Measurements from ENCODE around the gene UNC45A. TPM values are rescaled to one million over a fixed set of nuclear protein-coding genes. Genes with fewer than 3 reads are reported as not detected.

The UNC45A gene
- polyA plus RNA-seq, 4 donors: 44.9 to 75.4 (median 63.6) TPM

- no peak for DNase-seq (ENCODE audit: low read depth in 4 of 4, low spot score in 3 of 4)
Measured at GRCh38 chr15:90942354-90943120, 7.5 kb downstream of the UNC45A start.

- no peak for DNase-seq (ENCODE audit: low read depth in 4 of 4, low spot score in 3 of 4)
Measured at GRCh38 chr15:90945091-90945490, 10.0 kb downstream of the UNC45A start.

- no peak for DNase-seq (ENCODE audit: low read depth in 4 of 4, low spot score in 3 of 4)
Measured at GRCh38 chr15:90946538-90946937, 11.5 kb downstream of the UNC45A start.

GRCh38 chr15:90946941-90947576, 12.0 kb downstream of the UNC45A start:
- DNase-seq (ENCODE audit: low read depth in 4 of 4, low spot score in 3 of 4): no peak

GRCh38 chr15:90947577-90948357, 12.7 kb downstream of the UNC45A start:
- DNase-seq (ENCODE audit: low read depth in 4 of 4, low spot score in 3 of 4): no peak

GRCh38 chr15:90948506-90948905, 13.4 kb downstream of the UNC45A start:
- DNase-seq (ENCODE audit: low read depth in 4 of 4, low spot score in 3 of 4): no peak

GRCh38 chr15:90949979-90950675, 15.0 kb downstream of the UNC45A start:
- DNase-seq (ENCODE audit: low read depth in 4 of 4, low spot score in 3 of 4): no peak

GRCh38 chr15:90950676-90951075, 15.6 kb downstream of the UNC45A start:
- no peak for DNase-seq (ENCODE audit: low read depth in 4 of 4, low spot score in 3 of 4)

- DNase-seq (ENCODE audit: low read depth in 4 of 4, low spot score in 3 of 4): no peak
Measured at GRCh38 chr15:90952901-90953677, 18.0 kb downstream of the UNC45A start.

GRCh38 chr15:90953947-90954711, 19.0 kb downstream of the UNC45A start:
- DNase-seq (ENCODE audit: low read depth in 4 of 4, low spot score in 3 of 4): no peak

- peak; percentile 75 to 88 (median 80) for DNase-seq (ENCODE audit: low read depth in 4 of 4, low spot score in 3 of 4)
Measured at GRCh38 chr15:90954712-90955623, 19.9 kb downstream of the UNC45A start, which contains the start of gene RCCD1. Gene RCCD1, plus strand, starts transcription at chr15:90954884. Its CDS starts 1,851 bp downstream, at chr15:90956735.

- no peak for DNase-seq (ENCODE audit: low read depth in 4 of 4, low spot score in 3 of 4)
Measured at GRCh38 chr15:90955624-90956273, 20.7 kb downstream of the UNC45A start.

GRCh38 chr15:90956274-90957030, 21.4 kb downstream of the UNC45A start:
- DNase-seq (ENCODE audit: low read depth in 4 of 4, low spot score in 3 of 4): peak in 3 of 4 donors; percentile 55 to 63 (median 56)

- peak in 2 of 4 donors; percentile 10 to 12 for DNase-seq (ENCODE audit: low read depth in 4 of 4, low spot score in 3 of 4)
Measured at GRCh38 chr15:90957031-90957790, 22.1 kb downstream of the UNC45A start.

GRCh38 chr15:90957791-90958190, 22.7 kb downstream of the UNC45A start:
- no peak for DNase-seq (ENCODE audit: low read depth in 4 of 4, low spot score in 3 of 4)

GRCh38 chr15:90959028-90959595, 24.0 kb downstream of the UNC45A start:
- no peak for DNase-seq (ENCODE audit: low read depth in 4 of 4, low spot score in 3 of 4)

All from left renal pelvis (tissue), 4 donors.